Large intestine (tissue), 3 donors: ENCODE measurements around the gene RASGEF1C. TPM values are rescaled to one million over a fixed set of nuclear protein-coding genes. Genes with fewer than 3 reads are reported as not detected.

Experiments
- DNase-seq, 2 donors: peaks; one replicate each; pipeline versions ENCODE4 v3.0.0 to v3.0.0-alpha.2; 2013
- H3K27ac ChIP-seq: one replicate; pipeline ENCODE4 v1.5.1; 2013; ENCODE audit warnings: low read length
- H3K27me3 ChIP-seq: 2 replicates; pipeline ENCODE4 v1.6.1; 2013; ENCODE audit warnings: low read length; ENCODE audit not compliant: control insufficient read depth, insufficient read depth
- H3K36me3 ChIP-seq: 2 replicates; pipeline ENCODE4 v1.6.1; 2013; ENCODE audit warnings: low read length; ENCODE audit not compliant: control insufficient read depth, insufficient read depth
- H3K4me1 ChIP-seq: one replicate; pipeline ENCODE4 v1.6.1; 2013; ENCODE audit warnings: low read length; ENCODE audit not compliant: control insufficient read depth, insufficient read depth
- H3K4me3 ChIP-seq: one replicate; pipeline ENCODE4 v1.5.1; 2013; ENCODE audit warnings: low read length
- H3K9me3 ChIP-seq: one replicate; pipeline ENCODE4 v1.6.1; 2013; ENCODE audit warnings: mild to moderate bottlenecking, low read depth, low read length, moderate library complexity; ENCODE audit not compliant: control insufficient read depth
- WGBS: methylation state at CpG from one replicate; pipeline ENCODE4 v1.1.5; 2013; ENCODE audit warnings: low lambda C conversion rate; ENCODE audit not compliant: insufficient coverage; 5-methylcytosine and 5-hydroxymethylcytosine counted together
- polyA plus RNA-seq: library from polyadenylated mRNA; unstranded; fragments of 120-200 nt; gene quantifications from one replicate; pipeline ENCODE4 v1.2.1, GENCODE V29; 2013

RASGEF1C gene
- polyA plus RNA-seq, 1 donor: 1.3 TPM

GRCh38 chr5:180070756-180071530 is 138.1 kb downstream of the RASGEF1C start:
- H3K4me3 ChIP-seq: peak overlapping the region; percentile 50
- peaks cover 9% of the 10 kb centered on the region for H3K27me3 ChIP-seq
- peak overlapping the region; percentile 39 for H3K27ac ChIP-seq
- peak in 1 of 2 donors; percentile 57 for DNase-seq
- WGBS: no CpG with 5 or more reads among the region's 48 CpGs
- no peaks in the 10 kb centered on the region for H3K36me3 ChIP-seq
- peaks cover 10% of the 10 kb centered on the region for H3K9me3 ChIP-seq
- H3K4me1 ChIP-seq: peaks cover 12% of the 10 kb centered on the region

- peak in 1 of 2 donors; percentile 13 for DNase-seq
- peak overlapping the region; percentile 50 for H3K4me3 ChIP-seq
- no peak overlapping the region for H3K27ac ChIP-seq
- peaks cover 9% of the 10 kb centered on the region for H3K27me3 ChIP-seq
- peaks cover 12% of the 10 kb centered on the region for H3K4me1 ChIP-seq
- no peaks in the 10 kb centered on the region for H3K36me3 ChIP-seq
- peaks cover 10% of the 10 kb centered on the region for H3K9me3 ChIP-seq
- no CpG with 5 or more reads among the region's 9 CpGs for WGBS
Observed at GRCh38 chr5:180069589-180070247, 139.3 kb downstream of the RASGEF1C start.

DNA sequence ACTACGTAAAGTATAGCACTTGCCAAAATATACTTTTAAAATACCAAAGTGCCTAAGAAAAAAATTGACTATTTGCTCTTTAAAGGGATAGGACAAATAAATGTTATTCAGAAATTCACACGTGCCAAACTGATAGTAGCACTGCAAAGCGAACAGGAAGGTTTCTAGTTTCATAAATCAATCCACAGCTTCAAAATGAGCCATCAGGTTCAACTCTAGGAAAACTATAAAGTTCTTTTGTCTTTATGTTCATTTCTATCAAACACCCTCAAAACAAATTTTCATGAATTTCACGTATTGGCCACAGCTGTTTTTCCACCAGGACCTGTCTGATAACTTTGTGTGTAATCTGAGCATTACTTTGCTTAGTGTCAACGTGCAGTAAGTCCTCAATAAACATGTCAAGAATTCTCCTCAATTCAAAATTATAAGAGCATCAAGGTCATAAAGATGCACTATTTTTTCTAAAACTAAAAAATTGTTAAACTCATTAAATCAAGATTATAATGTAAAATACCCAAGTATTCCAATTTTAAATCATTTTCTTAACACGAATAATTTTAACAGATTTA is 140.4 kb downstream of the RASGEF1C start:
- Histone ChIP-seq H3K27ac (no peak overlapping the region), H3K9me3 (peaks cover 10% of the 10 kb centered on the region)
- 64% methylated on average over 2 of the region's 6 CpGs for WGBS

DNA sequence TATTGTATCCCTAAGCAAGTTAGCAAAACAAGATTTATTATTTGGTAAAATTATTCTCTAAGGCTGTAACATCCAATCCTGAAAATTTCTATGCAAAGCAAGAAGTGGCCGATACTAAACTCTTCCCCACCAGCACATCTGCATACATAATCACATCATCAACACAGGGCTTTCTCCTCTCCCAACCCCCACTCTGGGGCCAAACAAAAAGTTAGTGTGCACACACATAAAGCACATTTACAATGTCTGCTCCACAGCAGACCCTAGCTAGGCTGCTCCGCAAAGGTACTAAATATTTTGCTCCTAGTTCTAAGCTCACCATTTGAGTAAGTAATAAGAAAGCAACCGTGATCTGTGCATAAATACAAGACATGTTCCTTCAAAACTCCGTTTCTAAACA is 141.0 kb downstream of the RASGEF1C start:
- Histone ChIP-seq H3K4me3 (no peak overlapping the region), H3K27me3 (peaks cover 4% of the 10 kb centered on the region), H3K4me1 (peaks cover 12% of the 10 kb centered on the region), H3K27ac (no peak overlapping the region), H3K36me3 (no peaks in the 10 kb centered on the region), H3K9me3 (peaks cover 10% of the 10 kb centered on the region)
- no peak for DNase-seq
- 86% methylated on average over 3 of the region's 4 CpGs for WGBS

More for the DNA sequence above, 140.4 kb downstream of the RASGEF1C start:
- Histone ChIP-seq H3K36me3 (no peaks in the 10 kb centered on the region), H3K4me1 (peaks cover 12% of the 10 kb centered on the region), H3K4me3 (no peak overlapping the region), H3K27me3 (peaks cover 6% of the 10 kb centered on the region)
- DNase-seq: no peak

GRCh38 chr5:180060192-180060591 is 148.8 kb downstream of the RASGEF1C start:
- Histone ChIP-seq H3K4me1 (no peaks in the 10 kb centered on the region), H3K27me3 (no peaks in the 10 kb centered on the region), H3K9me3 (no peaks in the 10 kb centered on the region), H3K36me3 (no peaks in the 10 kb centered on the region), H3K27ac (no peak overlapping the region), H3K4me3 (no peak overlapping the region)
- DNase-seq: no peak
- WGBS: 60% methylated on average over 1 of the region's 7 CpGs

- 100% methylated on average over 1 of the region's 6 CpGs for WGBS
- no peaks in the 10 kb centered on the region for H3K9me3 ChIP-seq
- H3K27ac ChIP-seq: no peak overlapping the region
- H3K36me3 ChIP-seq: no peaks in the 10 kb centered on the region
- H3K4me1 ChIP-seq: no peaks in the 10 kb centered on the region
- no peaks in the 10 kb centered on the region for H3K27me3 ChIP-seq
- no peak overlapping the region for H3K4me3 ChIP-seq
- DNase-seq: no peak
Observed at GRCh38 chr5:180059326-180059725, 149.7 kb downstream of the RASGEF1C start.

- H3K4me1 ChIP-seq: no peaks in the 10 kb centered on the region
- no peaks in the 10 kb centered on the region for H3K27me3 ChIP-seq
- no peak overlapping the region for H3K27ac ChIP-seq
- no peak overlapping the region for H3K4me3 ChIP-seq
- DNase-seq: no peak
- WGBS: no CpG with 5 or more reads among the region's 1 CpG
- no peaks in the 10 kb centered on the region for H3K9me3 ChIP-seq
- H3K36me3 ChIP-seq: no peaks in the 10 kb centered on the region
Observed at GRCh38 chr5:180056153-180056552, 152.9 kb downstream of the RASGEF1C start.

DNA sequence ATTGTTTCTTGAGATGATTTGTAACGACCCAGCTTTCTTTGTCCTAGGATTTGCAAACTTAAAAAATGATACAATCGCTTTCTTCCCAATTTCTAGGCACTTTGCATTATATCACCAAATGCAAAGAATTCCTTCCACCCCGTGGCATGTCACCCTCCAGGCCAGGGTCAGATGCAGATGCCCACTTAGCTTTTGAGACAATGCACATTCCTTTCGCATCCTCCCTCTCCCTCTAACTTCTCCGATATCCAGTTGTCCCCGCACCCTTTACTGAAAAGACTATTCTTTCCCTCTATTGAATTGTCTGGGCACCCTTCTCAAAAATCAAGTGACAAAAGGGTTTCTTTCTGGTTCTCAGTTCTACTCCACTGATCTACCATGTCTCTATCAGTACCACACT is 154.8 kb downstream of the RASGEF1C start:
- Histone ChIP-seq H3K4me1 (no peaks in the 10 kb centered on the region), H3K27ac (no peak overlapping the region), H3K4me3 (no peak overlapping the region), H3K9me3 (no peaks in the 10 kb centered on the region), H3K27me3 (no peaks in the 10 kb centered on the region), H3K36me3 (no peaks in the 10 kb centered on the region)
- WGBS: 93% methylated on average over 3 of the region's 6 CpGs
- DNase-seq: no peak

GRCh38 chr5:180053061-180053602 is 155.9 kb downstream of the RASGEF1C start:
- Histone ChIP-seq H3K4me1 (no peaks in the 10 kb centered on the region), H3K9me3 (no peaks in the 10 kb centered on the region), H3K4me3 (no peak overlapping the region), H3K27me3 (no peaks in the 10 kb centered on the region), H3K36me3 (no peaks in the 10 kb centered on the region), H3K27ac (no peak overlapping the region)
- WGBS: no CpG with 5 or more reads among the region's 8 CpGs
- no peak for DNase-seq

GRCh38 chr5:180052211-180052818 is 156.7 kb downstream of the RASGEF1C start:
- H3K4me3 ChIP-seq: no peak overlapping the region
- no peaks in the 10 kb centered on the region for H3K4me1 ChIP-seq
- WGBS: 100% methylated on average over 1 of the region's 5 CpGs
- no peak for DNase-seq
- no peaks in the 10 kb centered on the region for H3K36me3 ChIP-seq
- no peak overlapping the region for H3K27ac ChIP-seq
- H3K9me3 ChIP-seq: no peaks in the 10 kb centered on the region
- no peaks in the 10 kb centered on the region for H3K27me3 ChIP-seq
